ENCODE data around the gene CLCN4. TPM values are rescaled to one million over a fixed set of nuclear protein-coding genes. Genes with fewer than 3 reads are reported as not detected.

CLCN4 gene
- total and polyA plus RNA-seq, 8 donors, result 4.4 to 11.8 (median 5.9) TPM

DNA sequence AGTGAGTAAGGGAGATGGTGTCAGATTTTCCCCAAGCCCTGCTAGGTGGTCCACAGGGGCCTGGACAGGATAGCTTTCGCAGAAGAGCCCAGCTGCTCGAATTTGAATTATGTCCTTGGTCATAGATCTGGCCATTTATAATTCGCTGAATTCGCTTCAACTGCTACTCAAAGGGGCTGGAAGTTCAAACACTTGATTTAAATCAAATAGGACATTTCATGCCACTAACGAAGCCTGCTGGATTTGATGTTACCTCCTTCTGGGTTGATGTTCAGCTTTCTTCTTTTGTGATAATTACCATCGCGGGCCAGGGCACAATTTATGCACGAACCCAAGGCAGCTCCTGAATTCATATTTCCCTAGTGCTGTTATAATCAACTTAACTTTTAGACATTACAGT is 67.0 kb downstream of the CLCN4 start:
- no peak overlapping the region for H3K4me3 ChIP-seq
- no peaks in the 10 kb centered on the region for H3K9me3 ChIP-seq
- H3K27me3 ChIP-seq, result no peaks in the 10 kb centered on the region
- ATAC-seq (no peak), DNase-seq (no peak)
- intact Hi-C loops (cut with DNase I), result no loop called here
- H3K4me1 ChIP-seq, result no peaks in the 10 kb centered on the region
- H3K36me3 ChIP-seq, result no peaks in the 10 kb centered on the region
- H3K27ac ChIP-seq, result no peak overlapping the region
- TF ChIP-seq, protein P1, sequence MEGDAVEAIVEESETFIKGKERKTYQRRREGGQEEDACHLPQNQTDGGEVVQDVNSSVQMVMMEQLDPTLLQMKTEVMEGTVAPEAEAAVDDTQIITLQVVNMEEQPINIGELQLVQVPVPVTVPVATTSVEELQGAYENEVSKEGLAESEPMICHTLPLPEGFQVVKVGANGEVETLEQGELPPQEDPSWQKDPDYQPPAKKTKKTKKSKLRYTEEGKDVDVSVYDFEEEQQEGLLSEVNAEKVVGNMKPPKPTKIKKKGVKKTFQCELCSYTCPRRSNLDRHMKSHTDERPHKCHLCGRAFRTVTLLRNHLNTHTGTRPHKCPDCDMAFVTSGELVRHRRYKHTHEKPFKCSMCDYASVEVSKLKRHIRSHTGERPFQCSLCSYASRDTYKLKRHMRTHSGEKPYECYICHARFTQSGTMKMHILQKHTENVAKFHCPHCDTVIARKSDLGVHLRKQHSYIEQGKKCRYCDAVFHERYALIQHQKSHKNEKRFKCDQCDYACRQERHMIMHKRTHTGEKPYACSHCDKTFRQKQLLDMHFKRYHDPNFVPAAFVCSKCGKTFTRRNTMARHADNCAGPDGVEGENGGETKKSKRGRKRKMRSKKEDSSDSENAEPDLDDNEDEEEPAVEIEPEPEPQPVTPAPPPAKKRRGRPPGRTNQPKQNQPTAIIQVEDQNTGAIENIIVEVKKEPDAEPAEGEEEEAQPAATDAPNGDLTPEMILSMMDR (IDR thresholded peaks at IDR 0.05), result no peak

DNA sequence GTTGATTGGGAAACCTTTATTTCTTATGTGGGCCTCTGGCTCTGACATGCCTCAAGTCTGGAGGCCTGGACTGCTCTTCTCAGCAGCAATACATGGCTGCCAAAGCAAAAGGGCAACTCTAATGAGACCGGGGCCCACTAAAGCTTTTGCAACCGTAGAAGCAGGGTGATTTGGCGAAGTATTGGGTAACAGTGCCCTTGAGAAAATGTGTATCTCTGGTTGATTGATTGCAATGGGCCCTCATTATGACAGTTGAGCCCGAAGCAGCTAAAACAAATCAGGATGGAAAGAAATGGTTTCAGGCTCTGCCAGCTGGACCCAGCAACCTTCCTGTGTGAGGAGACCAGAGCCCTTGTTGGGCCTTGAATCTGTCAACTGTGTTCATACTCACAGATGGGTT is 73.4 kb downstream of the CLCN4 start:
- intact Hi-C loops (cut with DNase I), result no loop called here

DNA sequence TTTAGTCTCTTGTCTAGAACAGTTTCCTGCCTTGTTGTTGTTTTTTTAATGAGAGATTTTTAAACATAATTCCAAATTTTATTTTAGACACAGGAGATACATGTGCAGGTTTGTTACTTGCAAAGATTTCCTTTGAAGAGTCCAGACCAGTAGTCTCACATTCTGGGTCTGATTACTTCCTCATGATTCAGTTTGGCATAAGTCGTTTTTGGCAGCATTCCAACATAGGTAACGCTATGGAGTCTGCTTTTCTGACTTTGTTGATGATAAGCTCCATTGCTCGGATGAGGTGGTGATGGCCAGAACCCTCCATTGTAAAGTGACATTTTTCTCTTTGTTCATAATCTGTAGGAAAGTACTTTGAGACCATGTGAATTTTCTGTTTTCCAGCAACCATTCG is 74.7 kb downstream of the CLCN4 start:
- no peak overlapping the region for H3K4me3 ChIP-seq
- no peaks in the 10 kb centered on the region for H3K4me1 ChIP-seq
- H3K36me3 ChIP-seq, result no peaks in the 10 kb centered on the region
- TF ChIP-seq, protein P1 (IDR thresholded peaks at IDR 0.05), result no peak
- intact Hi-C loops (cut with DNase I), result no loop called here
- H3K27me3 ChIP-seq, result no peaks in the 10 kb centered on the region
- H3K9me3 ChIP-seq, result no peaks in the 10 kb centered on the region
- DNase-seq (no peak), ATAC-seq (no peak)
- H3K27ac ChIP-seq, result no peak overlapping the region

More for the DNA sequence above, 73.4 kb downstream of the CLCN4 start:
- no peak overlapping the region for H3K27ac ChIP-seq
- H3K4me3 ChIP-seq, result no peak overlapping the region
- H3K27me3 ChIP-seq, result no peaks in the 10 kb centered on the region
- DNase-seq (no peak), ATAC-seq (no peak)
- no peaks in the 10 kb centered on the region for H3K36me3 ChIP-seq
- H3K9me3 ChIP-seq, result no peaks in the 10 kb centered on the region
- TF ChIP-seq, protein P1 (IDR thresholded peaks at IDR 0.05), result no peak
- H3K4me1 ChIP-seq, result no peaks in the 10 kb centered on the region

DNA sequence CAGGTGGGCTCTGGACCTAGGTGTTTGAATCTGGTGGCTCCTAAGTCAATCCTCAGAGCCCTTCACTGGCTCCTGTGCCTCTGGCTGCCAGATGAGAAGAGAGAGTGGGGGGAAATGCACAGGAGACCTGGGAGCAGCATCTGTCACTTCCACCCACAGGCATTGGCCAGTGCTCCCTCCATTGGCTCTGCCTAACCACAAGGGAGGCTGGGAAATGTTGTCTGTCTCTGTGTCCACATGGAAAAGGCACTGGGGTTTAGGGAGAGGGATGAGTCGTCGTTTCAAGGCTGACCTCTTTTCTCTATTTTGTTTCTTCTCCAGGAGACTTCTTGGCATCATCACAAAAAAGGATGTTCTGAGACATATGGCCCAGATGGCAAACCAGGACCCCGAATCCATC is 76.4 kb downstream of the CLCN4 start:
- DNase-seq (no peak), ATAC-seq (no peak)
- H3K4me3 ChIP-seq, result no peak overlapping the region
- H3K27me3 ChIP-seq, result no peaks in the 10 kb centered on the region
- TF ChIP-seq, protein P1 (IDR thresholded peaks at IDR 0.05), result no peak
- no peaks in the 10 kb centered on the region for H3K4me1 ChIP-seq
- no peak overlapping the region for H3K27ac ChIP-seq
- H3K9me3 ChIP-seq, result no peaks in the 10 kb centered on the region
- no peaks in the 10 kb centered on the region for H3K36me3 ChIP-seq
- intact Hi-C loops (cut with DNase I), result no loop called here

DNA sequence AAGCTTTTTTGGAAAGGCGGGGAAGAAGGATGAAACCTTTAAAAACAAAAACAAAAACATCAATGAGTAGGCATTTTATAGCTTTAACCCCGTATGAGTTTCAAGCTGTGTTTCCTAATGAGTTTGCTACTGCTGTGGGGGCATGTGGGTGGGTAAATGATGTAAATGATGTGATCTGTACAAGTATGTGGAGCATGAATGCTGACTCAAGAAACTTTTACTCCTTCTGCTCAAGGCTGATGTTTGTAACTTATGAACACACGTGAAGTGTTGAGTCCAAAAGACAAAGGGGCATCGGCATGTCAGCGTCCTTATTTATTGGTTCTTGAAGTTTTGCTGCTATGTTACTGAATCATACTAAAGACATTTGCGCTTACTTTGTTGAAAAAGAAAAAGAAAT is 76.9 kb downstream of the CLCN4 start:
- no peak for DNase-seq
- no peaks in the 10 kb centered on the region for H3K27me3 ChIP-seq
- intact Hi-C loops (cut with DNase I), result no loop called here
- no peak overlapping the region for H3K4me3 ChIP-seq
- no peak for ATAC-seq
- no peaks in the 10 kb centered on the region for H3K36me3 ChIP-seq
- TF ChIP-seq, protein P1 (IDR thresholded peaks at IDR 0.05), result no peak
- H3K9me3 ChIP-seq, result no peaks in the 10 kb centered on the region
- H3K27ac ChIP-seq, result no peak overlapping the region
- H3K4me1 ChIP-seq, result no peaks in the 10 kb centered on the region

Data from left lung (tissue), 10 donors.